GM21737 (cell line): ENCODE results near the gene APC.
A peak's percentile ranks its signal among the peaks of the same experiment; 100 is the strongest.
"Not testable (repeated sequence)": the region's sequence is repeated elsewhere in the genome, so short reads cannot be mapped to it uniquely, and the experiment has no call there.

Experiments used
- ATAC-seq: cut with Tn5 transposase; IDR thresholded peaks from one replicate; pipeline ENCODE4 v1.9.1; 2021; ENCODE audit warnings: mild to moderate bottlenecking, moderate library complexity; ENCODE audit not compliant: unreplicated experiment

The APC gene

DNA sequence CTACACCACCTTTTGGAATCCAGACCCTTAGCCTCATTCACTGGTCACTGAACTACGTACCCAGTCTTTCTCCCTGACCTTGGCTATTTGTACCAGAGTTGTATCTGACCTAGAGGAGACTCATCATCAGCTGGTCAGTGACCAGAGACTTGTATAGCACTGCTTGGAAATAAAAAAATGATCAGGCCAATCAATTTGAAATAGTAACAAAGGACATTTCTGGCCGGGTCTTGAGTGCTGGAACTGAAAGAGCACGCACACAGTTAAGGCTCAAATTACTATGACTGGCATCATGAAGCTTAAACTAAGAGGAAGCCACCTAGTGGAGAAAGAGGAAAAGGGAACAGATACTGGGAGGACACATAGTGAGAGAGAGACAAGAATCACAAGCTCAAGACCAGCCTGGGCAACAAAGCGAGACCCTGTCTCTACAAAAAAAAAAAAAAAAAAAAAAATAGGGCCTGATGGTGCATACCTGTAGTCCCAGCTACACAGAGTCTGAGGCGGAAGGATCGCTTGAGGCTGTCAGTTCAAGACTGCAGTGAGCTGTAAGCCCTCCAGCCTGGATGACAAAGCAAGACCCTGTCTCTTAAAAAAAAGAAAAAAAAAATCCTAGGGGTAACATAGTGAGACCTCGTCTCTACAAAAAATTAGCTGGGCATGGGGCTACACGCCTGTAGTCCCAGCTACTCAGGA lies 110.6 kb downstream of the APC start:
- peak; percentile 99 for ATAC-seq

DNA sequence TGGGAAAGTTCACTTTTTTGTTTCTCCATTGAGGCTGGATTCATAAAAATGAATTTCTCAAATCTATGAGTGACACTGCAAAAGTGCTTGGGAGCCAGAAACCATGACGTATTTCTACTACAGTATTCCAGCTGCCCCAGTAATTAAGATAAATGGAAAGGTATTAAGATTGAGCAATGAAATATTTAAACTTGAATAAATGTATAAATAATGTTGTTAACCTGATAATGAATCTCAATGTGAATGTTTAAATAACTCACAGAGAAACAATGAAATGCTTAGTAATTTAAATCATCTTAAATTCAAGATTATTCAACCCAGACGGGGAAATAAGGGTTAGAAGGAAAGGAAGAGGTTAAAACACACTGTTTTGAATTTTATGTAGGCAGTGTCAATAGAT lies 112.2 kb downstream of the APC start:
- no peak for ATAC-seq

DNA sequence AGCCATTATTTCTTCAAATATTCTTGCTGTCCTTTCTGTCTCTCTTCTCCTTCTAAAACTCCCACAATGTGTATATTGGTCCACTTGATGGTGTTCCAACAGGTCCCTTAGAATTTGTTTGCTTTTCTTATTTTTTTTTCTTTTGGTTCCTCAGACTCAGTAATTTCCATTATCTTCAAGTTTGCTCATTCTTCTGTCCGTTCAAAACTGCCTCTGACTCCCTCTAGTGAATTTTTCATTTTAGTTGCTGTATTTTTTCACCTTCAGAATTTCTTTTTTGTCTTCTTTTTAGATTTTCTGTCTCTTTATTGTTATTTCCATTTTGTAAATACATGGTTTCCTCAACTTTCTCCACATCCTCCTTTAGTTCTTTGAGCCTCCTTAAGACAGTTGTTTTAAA lies 117.0 kb downstream of the APC start:
- no peak for ATAC-seq

DNA sequence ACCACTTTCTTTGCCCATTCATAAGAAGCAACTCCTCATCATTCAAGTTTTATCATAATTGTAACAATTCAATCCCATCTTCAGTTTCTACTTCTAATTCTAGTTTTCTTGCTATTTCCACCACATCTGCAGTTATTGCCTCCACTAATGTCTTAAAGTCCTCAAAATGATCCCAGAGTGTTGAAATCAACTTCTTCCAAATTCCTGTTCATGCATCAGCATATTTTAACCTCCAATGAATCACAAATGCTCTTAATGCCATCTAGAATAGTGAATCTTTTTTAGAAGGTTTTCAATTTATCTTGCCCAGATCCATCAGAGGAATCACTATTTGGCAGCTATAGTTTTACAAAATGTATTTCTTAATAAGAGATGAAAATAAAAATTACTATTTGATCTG lies 120.2 kb downstream of the APC start:
- no peak for ATAC-seq

DNA sequence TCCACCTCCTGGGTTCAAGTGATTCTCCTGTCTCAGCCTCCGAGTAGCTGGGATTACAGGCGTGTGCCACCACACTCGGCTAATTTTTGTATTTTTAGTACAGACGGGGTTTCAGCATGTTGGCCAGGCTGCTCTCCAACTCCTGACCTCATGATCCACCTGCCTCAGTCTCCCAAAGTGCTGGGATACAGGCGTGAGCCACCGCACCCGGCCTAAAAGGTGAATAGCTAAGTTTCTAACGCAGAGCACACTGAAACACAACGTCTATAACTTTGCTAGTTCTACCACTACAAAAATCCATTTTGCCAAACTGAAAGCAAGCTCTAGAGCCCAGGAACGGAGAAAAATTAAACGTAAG lies 122.9 kb downstream of the APC start:
- ATAC-seq, result not testable (repeated sequence)

DNA sequence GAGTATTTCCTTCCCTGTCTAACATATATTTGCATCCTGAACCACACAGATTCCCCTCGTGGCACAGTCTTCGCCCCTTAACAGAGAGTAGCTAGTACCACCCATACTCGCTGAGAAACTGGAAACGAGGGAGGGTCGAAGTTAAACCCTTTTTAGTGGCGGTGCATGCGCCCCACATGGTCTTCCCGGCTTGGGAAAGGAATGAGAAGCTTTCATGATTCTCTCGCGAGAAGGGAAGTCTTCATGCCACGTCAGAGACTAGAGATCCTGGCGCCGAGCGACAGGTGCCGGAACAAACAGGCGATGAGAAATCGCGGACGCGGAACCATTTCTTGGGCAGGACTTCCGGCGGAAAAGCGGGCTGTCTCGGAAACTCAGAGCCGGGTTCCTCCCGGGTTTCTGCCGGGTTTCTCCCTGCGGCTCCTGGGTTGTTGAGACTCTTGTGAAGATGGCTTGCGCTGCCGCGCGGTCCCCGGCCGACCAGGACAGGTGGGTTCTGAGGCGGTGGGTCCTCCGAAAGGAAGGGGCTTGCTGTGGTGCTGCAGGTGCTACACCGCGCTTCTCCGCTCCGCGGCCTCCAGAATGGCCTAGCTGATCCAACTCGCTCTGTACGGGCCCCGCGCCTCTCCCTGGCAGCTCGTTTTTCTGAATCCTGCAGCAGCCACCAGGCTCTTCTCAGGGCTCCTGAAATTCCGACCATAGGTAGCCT lies 123.4 kb downstream of the APC start, which contains the start of gene SRP19:
Gene SRP19 (plus strand): TSS at position 359 of the 709 bp plus-strand sequence. CDS start 90 bp downstream, at position 449.
- ATAC-seq, result peak; percentile 98

DNA sequence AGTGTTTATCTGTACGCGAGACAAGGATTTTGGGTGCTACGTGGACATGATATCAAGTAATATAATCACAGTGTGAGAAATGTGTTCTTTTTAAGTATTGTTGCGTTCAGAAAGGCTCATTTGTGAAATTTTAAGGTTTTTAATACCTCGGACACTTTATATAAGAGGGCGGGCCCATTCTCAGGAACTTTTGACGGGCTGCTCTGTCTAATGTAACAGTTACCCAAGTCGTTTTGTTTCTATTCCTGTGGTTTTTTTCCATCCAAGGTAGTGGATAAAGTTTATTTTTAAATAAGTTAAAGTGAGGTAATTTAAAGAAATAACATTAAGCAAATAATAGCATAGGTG lies 123.9 kb downstream of the APC start:
- no peak for ATAC-seq

DNA sequence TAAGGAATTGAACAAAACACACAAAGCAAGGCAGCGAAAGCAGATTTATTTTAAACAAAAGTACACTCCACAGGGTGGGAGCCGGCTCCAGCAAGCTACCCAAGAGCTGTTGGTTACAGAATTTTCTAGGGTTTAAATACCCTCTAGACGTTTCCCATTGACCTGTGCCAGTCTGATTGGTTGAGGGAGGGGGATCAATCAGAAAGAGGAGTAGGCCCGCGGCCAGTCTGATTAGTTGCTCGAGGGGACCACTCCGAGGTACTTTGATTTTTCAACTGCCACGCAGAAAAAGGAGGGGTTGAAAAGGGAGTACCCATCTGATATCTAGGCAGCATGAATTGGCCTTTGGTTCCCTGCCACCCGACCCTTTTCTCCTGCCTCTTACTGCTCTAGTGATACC lies 124.4 kb downstream of the APC start:
- no peak for ATAC-seq

DNA sequence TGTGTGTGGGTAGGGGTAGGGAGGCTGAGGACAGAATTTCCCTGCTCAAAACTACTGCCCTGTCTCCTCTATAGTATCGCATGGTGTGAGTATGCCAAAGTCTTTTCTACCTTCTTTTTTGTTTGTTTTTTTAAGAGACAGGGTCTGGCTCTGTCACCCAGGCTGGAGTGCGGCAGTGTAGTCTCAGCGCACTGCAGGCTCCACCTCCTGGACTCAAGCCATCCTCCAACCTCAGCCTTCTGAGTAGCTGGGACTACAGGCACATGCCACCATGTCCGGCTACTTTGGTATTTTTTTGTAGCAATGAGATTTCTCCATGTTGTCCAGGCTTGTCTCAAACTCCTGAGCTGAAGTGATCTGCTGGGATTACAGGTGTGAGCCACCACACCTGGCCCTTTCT lies 125.9 kb downstream of the APC start:
- ATAC-seq, result no peak

DNA sequence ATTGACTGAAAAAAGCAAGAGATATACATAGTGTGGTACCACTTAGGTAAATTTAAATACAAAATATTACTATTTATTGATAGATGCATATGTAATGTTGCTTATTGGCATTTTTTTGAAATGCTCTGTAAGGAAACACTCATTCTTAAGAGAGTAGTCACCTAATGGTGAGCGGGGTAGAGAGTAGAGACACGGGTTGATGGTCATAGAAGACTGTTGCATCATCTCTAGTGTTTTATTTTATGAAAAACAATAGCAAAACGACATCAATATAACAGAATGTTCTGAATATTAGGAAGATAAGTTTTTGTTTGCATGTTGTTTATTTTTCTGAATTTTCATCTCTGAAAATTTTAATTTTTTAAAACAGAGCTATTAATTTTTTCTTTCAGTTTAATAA lies 127.4 kb downstream of the APC start:
- no peak for ATAC-seq

DNA sequence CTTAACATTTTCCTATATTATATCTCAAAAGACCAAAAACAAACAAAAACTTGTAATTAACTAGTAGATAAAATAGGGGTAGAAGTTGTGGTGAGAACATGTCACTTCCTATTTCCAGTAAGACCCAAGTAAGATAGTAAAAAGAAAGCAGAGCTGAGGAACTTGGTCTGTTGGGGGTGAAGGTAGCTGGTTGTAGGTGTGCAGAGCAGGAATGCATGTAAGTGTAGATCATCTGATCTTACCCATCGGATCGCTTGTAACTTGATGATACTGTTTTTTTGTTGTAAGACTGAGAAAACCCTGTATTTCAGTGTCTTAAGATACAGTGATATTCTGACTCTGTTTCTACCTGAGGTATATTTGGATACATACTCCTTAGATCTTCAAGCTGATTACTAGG lies 129.1 kb downstream of the APC start:
- no peak for ATAC-seq

DNA sequence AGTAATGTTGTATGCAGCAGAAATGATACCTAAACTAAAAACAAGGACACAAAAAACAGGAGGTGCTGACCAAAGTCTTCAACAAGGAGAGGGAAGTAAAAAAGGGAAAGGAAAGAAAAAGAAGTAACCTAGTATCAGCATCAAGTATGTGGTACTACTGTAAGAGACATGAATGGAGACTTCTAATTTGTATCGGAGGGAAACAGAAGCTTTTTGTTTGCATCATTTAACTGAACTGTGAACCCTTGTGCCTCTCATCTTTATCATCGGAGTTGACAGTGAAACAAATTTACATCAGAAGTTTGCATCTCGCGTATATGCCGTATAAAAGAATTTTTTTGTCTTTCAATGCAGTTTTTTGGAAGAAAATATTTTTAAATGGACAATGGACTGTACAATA lies 129.7 kb downstream of the APC start:
- no peak for ATAC-seq

DNA sequence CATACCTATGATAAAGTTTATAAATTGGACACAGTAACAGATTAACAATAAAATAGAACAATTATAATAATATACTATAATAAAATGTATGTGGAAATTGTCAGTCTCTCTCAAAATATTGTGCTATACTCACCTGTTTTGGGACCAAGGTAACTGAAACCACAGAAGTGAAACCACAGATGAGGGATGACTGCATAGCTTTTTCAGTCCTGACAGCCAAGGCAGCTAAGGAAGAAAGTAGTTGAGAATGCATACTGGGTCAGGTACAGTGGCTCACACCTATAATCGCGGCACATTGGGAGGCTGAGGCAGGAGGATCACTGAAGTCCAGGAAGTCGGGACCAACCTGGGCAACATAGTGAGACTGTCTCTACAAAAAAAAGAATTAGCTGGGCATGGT lies 132.3 kb downstream of the APC start:
- peak; percentile 76 for ATAC-seq

DNA sequence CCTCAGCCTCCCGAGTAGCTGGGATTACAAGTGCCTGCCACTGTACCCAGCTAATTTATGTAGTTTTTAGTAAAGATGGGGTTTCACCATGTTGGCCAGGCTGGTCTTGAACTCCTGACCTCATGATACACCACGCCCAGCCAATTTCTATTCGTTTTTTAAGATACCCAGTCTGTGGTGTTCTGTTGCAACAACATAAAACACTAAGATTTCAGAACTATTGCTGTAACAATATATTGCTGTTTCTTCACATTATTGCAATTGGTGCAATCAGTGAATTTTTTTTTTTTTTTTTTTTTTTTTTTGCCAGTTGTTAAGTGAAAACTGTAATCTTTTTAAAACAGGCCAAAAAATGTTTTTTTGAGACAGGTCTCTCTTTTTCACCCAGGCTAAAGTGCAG lies 133.3 kb downstream of the APC start:
- ATAC-seq, result no peak

DNA sequence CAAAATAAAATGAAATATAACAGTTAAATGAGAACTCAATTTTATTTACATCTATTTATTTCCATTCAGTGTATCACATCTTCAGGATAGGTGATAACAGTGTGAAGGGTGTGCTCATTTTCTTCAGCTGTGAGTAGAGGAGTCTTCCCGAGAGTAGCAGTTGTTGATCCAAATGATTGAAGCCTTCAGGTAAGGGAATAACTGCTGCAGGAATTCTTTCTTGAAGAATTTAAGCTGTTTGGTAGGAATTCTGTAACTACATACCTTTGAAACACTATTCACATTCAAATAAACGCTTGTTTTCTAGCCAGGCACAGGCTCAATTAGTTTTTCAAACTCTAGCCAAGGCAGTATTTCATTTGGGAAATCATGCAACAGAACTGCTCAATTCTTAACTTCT lies 138.7 kb downstream of the APC start:
- ATAC-seq, result no peak

DNA sequence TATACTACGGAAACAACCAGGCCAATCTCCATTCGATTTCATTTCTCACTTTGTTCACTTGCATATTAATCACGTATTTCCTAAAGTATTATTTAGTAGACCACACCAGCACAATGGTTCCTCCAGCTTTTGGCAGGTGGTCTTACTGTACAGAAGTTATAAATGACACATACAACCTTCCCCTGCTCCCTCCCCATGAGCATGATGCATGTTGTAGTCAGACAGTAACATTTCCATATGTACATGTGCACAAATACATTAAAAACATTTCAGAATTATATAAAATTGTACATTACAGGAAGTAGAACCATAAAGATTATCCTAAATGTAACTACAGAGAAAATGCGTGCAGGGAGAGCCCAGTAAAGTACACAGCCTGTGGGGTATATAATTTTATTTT lies 140.4 kb downstream of the APC start:
- ATAC-seq, result no peak

DNA sequence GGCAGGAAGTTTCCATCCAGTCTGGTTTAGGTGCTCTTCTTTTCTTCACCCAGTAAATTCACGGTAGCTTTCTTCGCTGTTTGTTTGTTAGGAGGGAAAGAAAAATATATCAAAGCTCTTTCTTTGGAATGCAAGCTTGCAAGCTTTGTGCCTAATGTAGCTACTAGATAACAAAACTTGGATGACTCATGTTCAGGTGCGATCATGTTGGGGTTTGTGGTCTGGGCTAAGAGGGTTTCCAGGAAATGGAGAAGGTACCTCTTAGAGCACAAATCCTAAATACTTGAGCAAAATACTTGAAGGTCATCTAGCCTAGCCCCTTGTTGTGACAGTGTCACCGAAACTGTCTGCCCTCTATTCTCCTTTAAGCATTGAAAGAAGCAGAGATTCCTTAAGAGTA lies 141.1 kb downstream of the APC start:
- no peak for ATAC-seq

DNA sequence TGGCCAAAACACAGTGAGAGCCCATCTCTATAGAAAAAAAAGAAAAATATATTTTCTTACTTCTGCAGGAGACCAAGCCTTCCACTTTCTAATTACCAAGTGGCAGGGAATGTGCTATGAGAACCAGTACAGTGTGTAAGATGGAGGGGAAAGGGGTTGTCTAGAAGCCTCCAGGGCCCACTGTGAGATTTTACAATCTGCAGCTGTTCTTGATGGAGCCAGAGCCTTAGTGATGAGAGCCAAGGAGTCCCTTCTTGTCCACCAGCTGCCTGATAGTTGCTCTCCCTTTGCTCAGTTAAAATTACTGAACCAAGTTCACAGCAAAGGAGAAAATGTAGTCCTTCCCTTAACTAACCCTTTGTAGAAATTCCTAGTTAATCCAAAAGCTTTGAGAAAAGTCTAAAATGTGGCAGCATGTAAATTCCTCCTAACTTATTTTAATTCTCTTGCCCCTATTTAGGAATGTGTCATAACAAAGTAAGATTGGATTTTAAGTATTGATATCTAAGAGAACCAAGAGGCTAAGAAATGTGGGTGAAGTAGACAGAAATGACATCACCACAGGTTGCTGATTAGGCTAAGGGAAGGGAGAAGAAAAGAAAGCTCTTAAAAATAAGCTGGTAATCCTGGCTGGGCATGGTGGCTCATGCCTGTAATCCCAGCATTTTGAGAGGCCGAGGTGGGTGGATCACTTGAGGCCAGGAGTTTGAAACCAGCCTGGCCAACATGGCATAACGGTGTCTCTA lies 142.7 kb downstream of the APC start:
- ATAC-seq, result no peak

DNA sequence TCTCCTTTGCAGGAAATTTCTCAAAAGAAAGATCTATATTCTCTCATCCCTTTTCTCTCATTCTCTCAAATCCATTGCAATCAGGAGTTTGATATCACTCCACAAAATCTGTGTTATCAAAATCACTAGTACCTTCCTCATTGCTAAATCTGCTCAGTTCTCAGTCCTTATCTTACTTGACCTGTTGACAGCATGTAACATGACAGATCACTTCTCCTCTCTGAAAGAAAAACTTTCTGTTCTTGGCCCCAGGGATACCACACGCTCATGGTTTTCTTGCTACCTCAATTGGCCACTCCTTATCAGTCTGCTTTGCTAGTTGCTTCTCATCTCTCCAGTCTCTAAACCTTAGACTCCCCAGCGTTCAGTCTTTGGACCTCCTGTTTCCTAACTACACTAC lies 145.5 kb downstream of the APC start:
- ATAC-seq, result no peak

DNA sequence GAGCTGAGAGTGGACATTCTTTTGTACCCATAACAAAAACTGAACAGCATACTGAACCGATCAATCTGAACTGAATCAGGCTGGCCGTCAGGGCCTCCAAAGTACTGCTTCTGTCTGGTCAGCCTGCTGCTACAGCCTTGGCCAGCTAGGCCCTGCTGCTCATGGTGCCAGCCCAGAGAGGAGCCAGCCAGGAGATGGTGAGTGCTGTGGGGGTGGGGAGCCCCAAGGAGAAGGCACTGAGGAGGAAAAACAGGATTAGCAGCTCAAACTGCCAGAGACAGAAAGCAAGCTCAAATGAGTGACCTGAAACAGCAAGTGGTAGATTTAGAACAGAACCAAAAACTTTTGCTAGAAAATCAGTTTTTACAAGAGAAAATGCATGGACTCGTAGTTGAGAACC lies 147.3 kb downstream of the APC start:
- ATAC-seq, result no peak

DNA sequence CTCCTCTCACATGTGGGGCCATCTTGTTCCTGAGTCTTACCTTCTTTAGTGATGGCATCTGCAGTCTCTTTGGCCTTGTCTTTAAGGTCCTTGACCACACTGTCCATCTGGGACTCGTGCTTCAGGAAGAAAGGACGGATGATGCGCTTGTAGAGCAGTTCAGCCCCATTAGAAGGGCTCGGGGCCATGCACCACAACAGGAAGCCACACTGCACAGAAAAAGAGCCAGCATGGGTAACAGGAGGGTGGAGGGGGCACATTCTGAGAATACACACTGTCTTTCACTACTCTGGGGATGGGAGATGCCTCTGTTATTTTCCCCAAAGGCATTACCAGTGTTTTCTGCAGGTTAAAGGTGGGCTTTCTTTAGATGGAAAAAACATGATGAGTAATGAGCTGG lies 149.3 kb downstream of the APC start:
- ATAC-seq, result no peak

DNA sequence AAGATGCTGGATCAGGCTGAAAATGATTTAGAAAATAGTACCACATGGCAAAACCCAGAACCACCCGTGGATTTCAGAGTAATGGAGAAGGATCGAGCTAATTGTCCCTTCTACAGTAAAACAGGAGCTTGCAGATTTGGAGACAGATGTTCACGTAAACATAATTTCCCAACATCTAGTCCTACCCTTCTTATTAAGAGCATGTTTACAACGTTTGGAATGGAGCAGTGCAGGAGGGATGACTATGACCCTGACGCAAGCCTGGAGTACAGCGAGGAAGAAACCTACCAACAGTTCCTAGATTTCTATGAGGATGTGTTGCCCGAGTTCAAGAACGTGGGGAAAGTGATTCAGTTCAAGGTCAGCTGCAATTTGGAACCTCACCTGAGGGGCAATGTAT lies 154.4 kb downstream of the APC start:
- ATAC-seq, result not testable (repeated sequence)
